ENCODE data around the gene TEAD2. TPM values are rescaled to one million over a fixed set of nuclear protein-coding genes. Genes with fewer than 3 reads are reported as not detected.

The TEAD2 gene
- 7.2 and 21.9 TPM in 2 replicates for total RNA-seq

GRCh38 chr19:49362048-49362928 is at the start of gene TEAD2:
TEAD2 (minus strand) TSS chr19:49362416; CDS start chr19:49360075, 2,341 bp downstream.

DNA sequence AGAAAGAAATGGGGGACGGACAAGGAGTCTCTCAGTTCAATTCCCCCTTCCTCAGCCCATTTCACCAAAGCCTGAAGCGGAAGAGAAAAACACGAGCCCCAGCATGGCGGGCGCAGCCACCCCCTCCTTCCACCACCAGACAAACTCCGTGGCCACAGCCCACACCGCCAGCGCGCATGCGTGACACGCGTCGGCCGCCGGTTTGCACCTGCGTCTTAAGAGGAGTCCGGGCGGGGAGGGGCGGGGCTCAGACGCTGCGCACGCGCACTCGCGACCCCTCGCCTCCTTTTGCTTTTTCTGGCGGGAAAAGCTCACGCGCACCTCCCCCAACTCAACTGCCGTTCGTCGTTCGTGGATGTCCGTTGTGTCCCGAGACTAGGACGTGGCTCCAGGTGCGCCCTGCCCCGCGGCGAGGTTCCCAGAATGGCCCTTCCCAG is 25.7 kb upstream of the TEAD2 start, which contains the start of gene KASH5:
KASH5 (plus strand) TSS at position 314 of the 437 bp plus-strand sequence. CDS start 2,635 bp downstream, outside the sequence.

GRCh38 chr19:49363268-49364082 is 1.3 kb upstream of the TEAD2 start, which contains the start of gene DKKL1:
DKKL1 (plus strand) TSS chr19:49363877; CDS start chr19:49363999, 122 bp downstream.

DNA sequence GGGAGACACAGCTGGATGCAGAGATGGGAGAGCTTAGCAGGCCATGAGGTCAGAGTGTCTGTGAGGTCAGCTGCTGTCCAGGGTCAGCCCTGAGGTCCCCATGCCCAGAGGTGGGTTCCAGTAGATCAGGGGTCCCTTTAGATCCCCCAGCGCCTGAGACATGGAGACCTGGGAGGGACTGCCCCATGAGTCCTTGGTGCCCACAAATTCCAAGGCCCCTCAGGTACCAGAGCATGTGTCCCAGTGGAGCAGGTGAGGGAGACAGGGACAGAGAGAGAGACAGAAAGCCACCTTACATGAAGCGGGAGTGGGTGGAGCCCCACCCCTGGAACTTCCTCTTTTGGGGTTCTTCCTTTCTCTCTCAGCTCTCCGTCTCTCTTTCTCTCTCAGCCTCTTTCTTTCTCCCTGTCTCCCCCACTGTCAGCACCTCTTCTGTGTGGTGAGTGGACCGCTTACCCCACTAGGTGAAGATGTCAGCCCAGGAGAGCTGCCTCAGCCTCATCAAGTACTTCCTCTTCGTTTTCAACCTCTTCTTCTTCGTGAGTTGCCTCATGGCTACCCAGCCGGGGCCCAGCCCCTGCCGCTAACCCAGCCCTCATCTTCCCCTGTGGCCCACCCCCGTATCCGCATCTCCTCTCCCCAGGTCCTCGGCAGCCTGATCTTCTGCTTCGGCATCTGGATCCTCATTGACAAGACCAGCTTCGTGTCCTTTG is 27.0 kb downstream of the TEAD2 start, which contains the start of gene CD37:
CD37 (plus strand) TSS at position 336 of the 713 bp plus-strand sequence; CDS start at position 471, 135 bp downstream.

GRCh38 chr19:49324801-49325576 is 37.2 kb downstream of the TEAD2 start, which contains the start of gene SLC6A16:
SLC6A16 (minus strand) TSS chr19:49325191; CDS start chr19:49311347, 13,844 bp downstream.

Other genes with a start within 250 kb of the TEAD2 start
- gene LIN7B, start 248.0 kb downstream of the TEAD2 start, total RNA-seq = 3.6 and 5.1 TPM in 2 replicates
- 1.7 and 2.7 TPM in 2 replicates for gene C19orf73, start 243.3 kb downstream of the TEAD2 start, total RNA-seq
- gene PPFIA3, start 242.9 kb downstream of the TEAD2 start, total RNA-seq = 2.5 and 3.8 TPM in 2 replicates
- gene HRC, start 207.0 kb downstream of the TEAD2 start, total RNA-seq = under 0.01 TPM in 1 of 2 replicates, not detected in the other
- gene TRPM4, start 204.6 kb downstream of the TEAD2 start, total RNA-seq = 22.2 and 28.5 TPM in 2 replicates
- 0.21 TPM in 1 of 2 replicates, not detected in the other for gene SLC6A16, start 37.2 kb downstream of the TEAD2 start, total RNA-seq
- not detected in 2 replicates for gene CD37, start 27.0 kb downstream of the TEAD2 start, total RNA-seq
- gene DKKL1, start 1.5 kb upstream of the TEAD2 start, total RNA-seq = 0.14 and 0.34 TPM in 2 replicates
- gene KASH5, start 25.8 kb upstream of the TEAD2 start, total RNA-seq = not detected in 2 replicates
- not detected in 2 replicates for gene PTH2, start 61.0 kb upstream of the TEAD2 start, total RNA-seq
- not detected in 2 replicates for gene GFY, start 63.0 kb upstream of the TEAD2 start, total RNA-seq
- 0.21 TPM in 1 of 2 replicates, not detected in the other for gene SLC17A7, start 79.1 kb upstream of the TEAD2 start, total RNA-seq
- 69.4 and 70.3 TPM in 2 replicates for gene PIH1D1, start 89.4 kb upstream of the TEAD2 start, total RNA-seq
- gene ALDH16A1, start 90.8 kb upstream of the TEAD2 start, total RNA-seq = 17.7 and 27.3 TPM in 2 replicates
- 0.34 and 1.00 TPM in 2 replicates for gene FLT3LG, start 111.8 kb upstream of the TEAD2 start, total RNA-seq
- gene RPL13A, start 125.2 kb upstream of the TEAD2 start, total RNA-seq = 2,080 and 4,704 TPM in 2 replicates
- 1,866 and 3,662 TPM in 2 replicates for gene RPS11, start 134.0 kb upstream of the TEAD2 start, total RNA-seq
- 10.8 and 13.0 TPM in 2 replicates for gene FCGRT, start 150.2 kb upstream of the TEAD2 start, total RNA-seq
- gene RCN3, start 165.6 kb upstream of the TEAD2 start, total RNA-seq = 0.34 and 0.43 TPM in 2 replicates
- gene NOSIP, start 218.1 kb upstream of the TEAD2 start, total RNA-seq = 28.1 and 57.8 TPM in 2 replicates
- gene PRRG2, start 218.9 kb upstream of the TEAD2 start, total RNA-seq = 5.4 and 7.9 TPM in 2 replicates
- gene PRR12, start 228.8 kb upstream of the TEAD2 start, total RNA-seq = 1.4 and 7.8 TPM in 2 replicates

Data from nasal cavity respiratory epithelium epithelial cell of viscerocranial mucosa (primary cell).